CD14-positive monocyte (primary cell): Measurements from ENCODE around the gene MGME1. TPM values are rescaled to one million over a fixed set of nuclear protein-coding genes. Genes with fewer than 3 reads are reported as not detected.

Experiments
- DNase-seq, 3 donors: peaks; one replicate each; pipeline ENCODE4 v3.0.0-alpha.2; 2011 to 2022
- H2AFZ ChIP-seq: 2 replicates; pipeline ENCODE4 v1.6.0; 2012; ENCODE audit warnings: mild to moderate bottlenecking, low read depth, low read length, inconsistent platforms; ENCODE audit not compliant: insufficient read depth, poor library complexity, severe bottlenecking
- H3K27ac ChIP-seq, 2 donors: 1 replicate in 1 of 2; 2 replicates in 1 of 2; pipeline ENCODE4 v1.5.1; 2012 to 2013; ENCODE audit warnings: low read length in 2 of 2, control low read depth in 1 of 2, inconsistent platforms in 1 of 2, low read depth in 1 of 2, mild to moderate bottlenecking in 1 of 2
- H3K27me3 ChIP-seq, 2 donors: one replicate each; pipeline versions ENCODE4 v1.6.0 to v1.6.1; 2011 to 2013; ENCODE audit warnings: low read length in 2 of 2; ENCODE audit not compliant: control insufficient read depth in 2 of 2, insufficient read depth in 2 of 2
- H3K36me3 ChIP-seq, 2 donors: replicated peaks in 1 of 2; 1 replicate in 1 of 2; 2 replicates in 1 of 2; pipeline versions ENCODE4 v1.5.1 to v1.6.1; 2012 to 2013; ENCODE audit warnings: low read length in 2 of 2, control low read depth in 1 of 2, inconsistent platforms in 1 of 2, mild to moderate bottlenecking in 1 of 2; ENCODE audit not compliant: insufficient read depth in 2 of 2, control insufficient read depth in 1 of 2
- H3K4me1 ChIP-seq, 2 donors: 1 replicate in 1 of 2; 2 replicates in 1 of 2; pipeline versions ENCODE4 v1.5.1 to v1.6.1; 2012 to 2013; ENCODE audit warnings: low read length in 2 of 2, control low read depth in 1 of 2, inconsistent platforms in 1 of 2, mild to moderate bottlenecking in 1 of 2, moderate library complexity in 1 of 2; ENCODE audit not compliant: insufficient read depth in 2 of 2, control insufficient read depth in 1 of 2
- H3K4me2 ChIP-seq: replicated peaks from 2 replicates; pipeline ENCODE3; 2012; ENCODE audit warnings: low read length, moderate library complexity, mild to moderate bottlenecking; ENCODE audit not compliant: poor library complexity, severe bottlenecking; ENCODE audit errors: extremely low read depth
- H3K4me3 ChIP-seq, 3 experiments: fragments of 200-600 bp in 1 of 3; sonication (generic) in 1 of 3; replicated peaks in 1 of 3; 1 replicate in 2 of 3; 2 replicates in 1 of 3; pipeline ENCODE4 v1.5.1; 2011 to 2013; ENCODE audit warnings: low read length in 3 of 3, mild to moderate bottlenecking in 3 of 3, control low read depth in 2 of 3, low read depth in 2 of 3, inconsistent platforms in 1 of 3, moderate library complexity in 1 of 3
- H3K79me2 ChIP-seq: 2 replicates; pipeline ENCODE4 v1.6.0; 2012; ENCODE audit warnings: mild to moderate bottlenecking, control low read depth, inconsistent platforms, low read length, moderate library complexity; ENCODE audit not compliant: insufficient read depth
- H3K9ac ChIP-seq: 2 replicates; pipeline ENCODE4 v1.6.0; 2017; ENCODE audit warnings: low read length, mild to moderate bottlenecking; ENCODE audit not compliant: insufficient read depth, poor library complexity, severe bottlenecking
- H3K9me3 ChIP-seq, 2 donors: replicated peaks in 1 of 2; 1 replicate in 1 of 2; 2 replicates in 1 of 2; pipeline versions ENCODE4 v1.5.1 to v1.6.1; 2012 to 2013; ENCODE audit warnings: low read length in 2 of 2, control low read depth in 1 of 2; ENCODE audit not compliant: control insufficient read depth in 1 of 2, insufficient read depth in 1 of 2
- H4K20me1 ChIP-seq: 2 replicates; pipeline ENCODE4 v1.6.0; 2012; ENCODE audit warnings: mild to moderate bottlenecking, low read length, control low read depth, moderate library complexity; ENCODE audit not compliant: insufficient read depth
- H3K27ac Mint-ChIP-seq, 7 donors: one replicate each; pipeline ENCODE4 v1.8.0; 2020; ENCODE audit warnings: mild to moderate bottlenecking in 7 of 7, mixed read lengths in 7 of 7, moderate library complexity in 6 of 7, inconsistent platforms in 2 of 7
- H3K27me3 Mint-ChIP-seq, 3 donors: one replicate each; pipeline ENCODE4 v1.8.0; 2021 to 2022; ENCODE audit warnings: low read depth in 3 of 3, mild to moderate bottlenecking in 3 of 3, mixed read lengths in 3 of 3, moderate library complexity in 3 of 3, inconsistent platforms in 1 of 3
- H3K36me3 Mint-ChIP-seq, 2 donors: one replicate each; pipeline ENCODE4 v1.8.0; 2020; ENCODE audit warnings: mixed read lengths in 2 of 2, inconsistent platforms in 1 of 2, mild to moderate bottlenecking in 1 of 2
- H3K4me1 Mint-ChIP-seq: one replicate; pipeline ENCODE4 v1.8.0; 2020; ENCODE audit warnings: mild to moderate bottlenecking, mixed read lengths
- H3K4me3 Mint-ChIP-seq, 2 donors: one replicate each; pipeline ENCODE4 v1.8.0; 2020; ENCODE audit warnings: mild to moderate bottlenecking in 2 of 2, mixed read lengths in 2 of 2, moderate library complexity in 1 of 2
- H3K9me3 Mint-ChIP-seq, 7 donors: one replicate each; pipeline ENCODE4 v1.8.0; 2020 to 2022; ENCODE audit warnings: mixed read lengths in 7 of 7, mild to moderate bottlenecking in 6 of 7, moderate library complexity in 6 of 7, inconsistent platforms in 2 of 7
- WGBS: methylation state at CpG from one replicate; pipeline ENCODE4 v1.1.5; 2013; ENCODE audit warnings: missing lambda C conversion rate; ENCODE audit not compliant: insufficient coverage; 5-methylcytosine and 5-hydroxymethylcytosine counted together
- intact Hi-C, 2 donors: fragments of 100-400 bp; cut with micrococcal nuclease; formaldehyde crosslinking; loops; one replicate each; pipeline versions ENCODE4 v1.15.0 to v1.15.1; 2023
- polyA plus RNA-seq, 3 donors: library from polyadenylated mRNA; depleted of rRNA in 1 of 3; unstranded in 2 of 3; stranded (reverse) in 1 of 3; fragments of 300-500 nt in 2 of 3; fragments of >200 nt in 1 of 3; fragmentation: Illumina TruSeq in 2 of 3; gene quantifications; 1 replicate in 2 of 3; 2 replicates in 1 of 3; pipeline ENCODE4 v1.2.3, GENCODE V29; 2012 to 2021
- TF ChIP-seq, protein P1 (sequence below): fragments of 200-600 bp; IDR thresholded peaks from one replicate; pipeline ENCODE4 v1.8.0; 2022; ENCODE audit warnings: antibody characterized with exemption, mild to moderate bottlenecking

MGME1 gene
- polyA plus RNA-seq, 3 donors, result 2.5 to 20.1 (median 13.4) TPM

GRCh38 chr20:17946572-17947473, 22.0 kb upstream of the MGME1 start:
- no peaks in the 10 kb centered on the region for H3K4me1 ChIP-seq
- peaks cover 96 to 100% of the 10 kb centered on the region in 2 donors for H3K36me3 Mint-ChIP-seq
- H4K20me1 ChIP-seq, result peaks cover 34% of the 10 kb centered on the region
- intact Hi-C loops, result no loop called here
- no peaks in the 10 kb centered on the region for H3K27me3 ChIP-seq
- H3K27ac Mint-ChIP-seq, result no peak overlapping the region
- H3K9ac ChIP-seq, result no peak overlapping the region
- 75% methylated on average over 3 of the region's 6 CpGs for WGBS
- H3K27me3 Mint-ChIP-seq, result no peaks in the 10 kb centered on the region
- TF ChIP-seq, protein P1, sequence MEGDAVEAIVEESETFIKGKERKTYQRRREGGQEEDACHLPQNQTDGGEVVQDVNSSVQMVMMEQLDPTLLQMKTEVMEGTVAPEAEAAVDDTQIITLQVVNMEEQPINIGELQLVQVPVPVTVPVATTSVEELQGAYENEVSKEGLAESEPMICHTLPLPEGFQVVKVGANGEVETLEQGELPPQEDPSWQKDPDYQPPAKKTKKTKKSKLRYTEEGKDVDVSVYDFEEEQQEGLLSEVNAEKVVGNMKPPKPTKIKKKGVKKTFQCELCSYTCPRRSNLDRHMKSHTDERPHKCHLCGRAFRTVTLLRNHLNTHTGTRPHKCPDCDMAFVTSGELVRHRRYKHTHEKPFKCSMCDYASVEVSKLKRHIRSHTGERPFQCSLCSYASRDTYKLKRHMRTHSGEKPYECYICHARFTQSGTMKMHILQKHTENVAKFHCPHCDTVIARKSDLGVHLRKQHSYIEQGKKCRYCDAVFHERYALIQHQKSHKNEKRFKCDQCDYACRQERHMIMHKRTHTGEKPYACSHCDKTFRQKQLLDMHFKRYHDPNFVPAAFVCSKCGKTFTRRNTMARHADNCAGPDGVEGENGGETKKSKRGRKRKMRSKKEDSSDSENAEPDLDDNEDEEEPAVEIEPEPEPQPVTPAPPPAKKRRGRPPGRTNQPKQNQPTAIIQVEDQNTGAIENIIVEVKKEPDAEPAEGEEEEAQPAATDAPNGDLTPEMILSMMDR, result no peak
- no peak overlapping the region for H3K4me2 ChIP-seq
- no peaks in the 10 kb centered on the region for H3K9me3 ChIP-seq
- peaks cover 2% of the 10 kb centered on the region for H3K4me1 Mint-ChIP-seq
- peaks cover 16% of the 10 kb centered on the region for H3K79me2 ChIP-seq
- no peak overlapping the region for H3K27ac ChIP-seq
- no peak overlapping the region for H3K4me3 ChIP-seq
- no peak overlapping the region for H2AFZ ChIP-seq
- H3K4me3 Mint-ChIP-seq, result no peak overlapping the region
- DNase-seq, result no peak
- H3K9me3 Mint-ChIP-seq, result no peaks in the 10 kb centered on the region
- peaks cover 94 to 100% of the 10 kb centered on the region in 2 donors for H3K36me3 ChIP-seq

DNA sequence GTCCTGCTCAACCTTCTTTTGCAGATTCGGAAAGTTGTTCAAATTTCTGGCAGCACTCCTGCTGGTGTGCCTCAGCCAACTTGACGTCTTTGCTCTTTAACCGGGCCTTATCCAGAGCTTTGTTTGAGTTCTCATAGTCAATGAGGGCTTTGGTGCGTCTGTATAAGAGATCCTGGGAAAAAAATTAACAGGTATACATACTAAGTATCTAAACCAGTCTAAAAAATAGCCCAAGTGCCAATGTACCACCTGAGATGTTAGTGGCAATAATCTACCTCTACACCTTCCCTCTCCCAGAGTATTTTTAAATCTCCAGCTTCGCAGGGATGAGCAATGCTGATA, 21.4 kb upstream of the MGME1 start:
- H3K27me3 ChIP-seq, result no peaks in the 10 kb centered on the region
- peaks cover 94 to 100% of the 10 kb centered on the region in 2 donors for H3K36me3 ChIP-seq
- intact Hi-C loops, result no loop called here
- H3K79me2 ChIP-seq, result peaks cover 22% of the 10 kb centered on the region
- Mint-ChIP-seq H3K36me3 (peaks cover 97 to 100% of the 10 kb centered on the region in 2 donors), H3K9me3 (no peaks in the 10 kb centered on the region), H3K27me3 (no peaks in the 10 kb centered on the region), H3K4me3 (no peak overlapping the region), H3K4me1 (peaks cover 2% of the 10 kb centered on the region), H3K27ac (peak overlapping the region in 2 of 7 donors; percentile 10 to 41)
- DNase-seq, result no peak
- TF ChIP-seq, protein P1, result no peak
- H3K4me1 ChIP-seq, result no peaks in the 10 kb centered on the region
- H4K20me1 ChIP-seq, result peaks cover 39% of the 10 kb centered on the region
- no peak overlapping the region for H3K9ac ChIP-seq
- no peak overlapping the region for H3K27ac ChIP-seq
- H3K4me2 ChIP-seq, result no peak overlapping the region
- WGBS, result 100% methylated on average over 1 of the region's 5 CpGs
- no peaks in the 10 kb centered on the region for H3K9me3 ChIP-seq
- H3K4me3 ChIP-seq, result no peak overlapping the region
- no peak overlapping the region for H2AFZ ChIP-seq
